Loucy (cell line): ENCODE results near the gene NAA30.
A peak's percentile ranks its signal among the peaks of the same experiment; 100 is the strongest.
"Not testable (repeated sequence)": the region's sequence is repeated elsewhere in the genome, so short reads cannot be mapped to it uniquely, and the experiment has no call there.

Experiments
- H2AFZ ChIP-seq: fragments of 200-600 bp; sonication (generic); 2 replicates; pipeline ENCODE4 v1.6.0; 2016; ENCODE audit warnings: antibody characterized with exemption, mild to moderate bottlenecking, low read length, moderate library complexity
- H3F3A ChIP-seq: fragments of 200-600 bp; 2 replicates; pipeline ENCODE4 v1.6.0; 2016; ENCODE audit warnings: antibody characterized with exemption, low read depth, mild to moderate bottlenecking
- H3K27me3 ChIP-seq: fragments of 200-600 bp; sonication (generic); 2 replicates; pipeline ENCODE4 v1.6.1; 2014; ENCODE audit warnings: low read length, mild to moderate bottlenecking; ENCODE audit not compliant: insufficient read depth, poor library complexity, severe bottlenecking
- H3K36me3 ChIP-seq: fragments of 200-600 bp; sonication (generic); 2 replicates; pipeline ENCODE4 v1.6.1; 2016; ENCODE audit warnings: low read length; ENCODE audit not compliant: insufficient read depth
- H3K4me1 ChIP-seq: fragments of 200-600 bp; sonication (generic); 2 replicates; pipeline ENCODE4 v1.5.1; 2014; ENCODE audit warnings: low read length, mild to moderate bottlenecking; ENCODE audit not compliant: insufficient read depth, poor library complexity, severe bottlenecking
- H3K4me2 ChIP-seq: fragments of 200-600 bp; sonication (generic); 2 replicates; pipeline ENCODE4 v1.6.0; 2014; ENCODE audit warnings: antibody characterized with exemption, low read length, low read depth, mild to moderate bottlenecking; ENCODE audit not compliant: poor library complexity, severe bottlenecking
- H3K4me3 ChIP-seq: fragments of 200-600 bp; sonication (generic); 2 replicates; pipeline ENCODE4 v1.5.1; 2014; ENCODE audit warnings: low read length, mild to moderate bottlenecking, mixed read lengths; ENCODE audit not compliant: poor library complexity, severe bottlenecking
- H3K79me2 ChIP-seq: fragments of 200-600 bp; sonication (generic); 2 replicates; pipeline ENCODE4 v1.6.1; 2014; ENCODE audit warnings: low read length; ENCODE audit not compliant: insufficient read depth
- H3K9ac ChIP-seq: fragments of 200-600 bp; sonication (generic); 2 replicates; pipeline ENCODE4 v1.6.0; 2014; ENCODE audit warnings: mild to moderate bottlenecking, low read depth, low read length, moderate library complexity; ENCODE audit not compliant: poor library complexity, severe bottlenecking
- H3K9me2 ChIP-seq: fragments of 200-600 bp; sonication (generic); replicated peaks from 2 replicates; pipeline ENCODE4 v1.6.1; 2016; ENCODE audit warnings: low read depth, low read length, mixed read lengths
- H3K9me3 ChIP-seq: fragments of 200-600 bp; sonication (generic); 2 replicates; pipeline ENCODE4 v1.6.1; 2014; ENCODE audit warnings: mild to moderate bottlenecking, antibody characterized with exemption, low read length, low read depth; ENCODE audit not compliant: insufficient read depth
- H4K20me1 ChIP-seq: fragments of 200-600 bp; sonication (generic); 2 replicates; pipeline ENCODE4 v1.6.0; 2014; ENCODE audit warnings: antibody characterized with exemption, low read length, mild to moderate bottlenecking; ENCODE audit not compliant: insufficient read depth, poor library complexity, severe bottlenecking
- CTCF ChIP-seq: fragments of 200-600 bp; sonication (generic); conservative IDR thresholded peaks from 2 replicates; pipeline ENCODE4 v1.5.1; 2014; ENCODE audit warnings: mild to moderate bottlenecking, antibody characterized with exemption, low read length
- EZH2phosphoT487 ChIP-seq: fragments of 200-600 bp; IDR thresholded peaks from 2 replicates; pipeline ENCODE4 v1.6.1; 2018; ENCODE audit warnings: antibody characterized with exemption, mild to moderate bottlenecking, moderate library complexity, borderline replicate concordance

The NAA30 gene

GRCh38 chr14:57390037-57390805, at the start of gene NAA30:
TSS of gene NAA30 (plus strand) at chr14:57390586. CDS start at chr14:57390958, 372 bp downstream.
- Histone ChIP-seq H2AFZ (peak within 1 kb of the TSS; percentile 97), H3K9ac (peak within 1 kb of the TSS; percentile 86), H3K4me2 (peak within 1 kb of the TSS; percentile 85), H3K9me3 (no peaks in the 10 kb centered on the region), H3K4me1 (peaks cover 37% of the 10 kb centered on the region), H3F3A (no peaks in the 10 kb centered on the region), H3K36me3 (no peaks in the 10 kb centered on the region), H3K79me2 (peaks cover 47% of the 10 kb centered on the region), H3K27me3 (no peaks in the 10 kb centered on the region), H4K20me1 (peaks cover 39% of the 10 kb centered on the region), H3K4me3 (peak within 1 kb of the TSS; percentile 95), H3K9me2 (no peaks in the 10 kb centered on the region)
- TF ChIP-seq EZH2phosphoT487, result no peak
- TF ChIP-seq CTCF, result no peak

DNA sequence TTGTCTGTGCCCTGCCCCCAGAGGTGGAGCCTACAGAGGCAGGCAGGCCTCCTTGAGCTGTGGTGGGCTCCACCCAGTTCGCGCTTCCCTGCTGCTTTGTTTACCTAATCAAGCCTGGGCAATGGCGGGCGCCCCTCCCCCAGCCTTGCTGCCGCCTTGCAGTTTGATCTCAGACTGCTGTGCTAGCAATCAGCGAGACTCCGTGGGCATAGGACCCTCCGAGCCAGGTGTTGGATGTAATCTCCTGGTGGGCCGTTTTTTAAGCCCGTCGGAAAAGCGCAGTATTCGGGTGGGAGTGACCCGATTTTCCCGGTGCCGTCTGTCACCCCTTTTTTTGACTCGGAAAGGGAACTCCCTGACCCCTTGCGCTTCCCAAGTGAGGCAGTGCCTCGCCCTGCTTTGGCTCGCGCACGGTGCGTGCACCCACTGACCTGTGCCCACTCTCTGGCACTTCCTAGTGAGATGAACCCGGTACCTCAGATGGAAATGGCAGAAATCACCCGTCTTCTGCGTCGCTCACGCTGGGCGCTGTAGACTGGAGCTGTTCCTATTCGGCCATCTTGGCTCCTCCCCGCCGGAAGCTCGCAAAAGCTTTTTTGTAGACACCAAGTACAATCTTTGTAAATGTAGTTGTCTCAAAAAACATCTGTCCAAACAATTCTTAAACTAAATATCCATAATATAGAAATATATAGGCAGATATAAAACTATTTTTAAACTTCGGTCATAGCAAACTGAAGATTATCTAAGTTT, 46.7 kb upstream of the NAA30 start:
- H3K9ac ChIP-seq, H3K4me1 ChIP-seq, H3K4me2 ChIP-seq, H4K20me1 ChIP-seq, H3K4me3 ChIP-seq, H3K27me3 ChIP-seq, H3K9me3 ChIP-seq, H3F3A ChIP-seq, H3K79me2 ChIP-seq, H3K36me3 ChIP-seq, H3K9me2 ChIP-seq, H2AFZ ChIP-seq: not testable (repeated sequence)

DNA sequence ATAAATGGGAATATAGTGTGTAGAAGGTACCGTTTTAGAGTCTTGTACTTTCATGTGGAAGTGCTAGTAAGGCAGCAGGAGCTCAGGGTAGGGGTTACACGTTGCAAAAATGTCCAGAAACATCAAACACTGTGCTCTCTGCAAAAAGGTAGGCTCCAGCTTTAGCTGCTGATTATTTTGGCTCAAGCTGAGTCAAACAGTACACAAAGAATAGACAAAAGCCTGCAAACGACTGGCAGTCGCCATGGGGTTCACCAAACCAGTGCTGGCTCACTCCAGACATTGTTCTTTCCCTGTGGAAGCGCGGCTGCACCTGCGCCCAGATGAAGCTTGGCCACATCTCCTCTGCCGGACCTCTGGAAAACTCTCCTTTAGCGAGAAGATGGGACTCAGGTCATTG, 45.3 kb upstream of the NAA30 start:
- no peaks in the 10 kb centered on the region for H3K4me1 ChIP-seq
- no peaks in the 10 kb centered on the region for H3K79me2 ChIP-seq
- no peak overlapping the region for H3K4me3 ChIP-seq
- no peak for TF ChIP-seq CTCF
- no peak for TF ChIP-seq EZH2phosphoT487
- H3K27me3 ChIP-seq, result no peaks in the 10 kb centered on the region
- H3K9me2 ChIP-seq, result no peaks in the 10 kb centered on the region
- no peaks in the 10 kb centered on the region for H3K36me3 ChIP-seq
- no peaks in the 10 kb centered on the region for H3F3A ChIP-seq
- H4K20me1 ChIP-seq, result no peaks in the 10 kb centered on the region
- H3K4me2 ChIP-seq, result no peak overlapping the region
- no peaks in the 10 kb centered on the region for H3K9me3 ChIP-seq
- no peak overlapping the region for H2AFZ ChIP-seq
- H3K9ac ChIP-seq, result no peak overlapping the region
